ENCODE measurements around the gene CLNS1A.
"Not testable (repeated sequence)": the region's sequence is repeated elsewhere in the genome, so short reads cannot be mapped to it uniquely, and the experiment has no call there.

Gene CLNS1A

GRCh38 chr11:77593883-77594282 is 43.7 kb downstream of the CLNS1A start:
- Mint-ChIP-seq H3K4me3 (no peak overlapping the region), H3K27me3 (no peaks in the 10 kb centered on the region), H3K4me1 (peaks cover 14% of the 10 kb centered on the region), H3K27ac (no peak overlapping the region), H3K9me3 (no peaks in the 10 kb centered on the region), H3K36me3 (ENCODE audit: low read depth) (no peaks in the 10 kb centered on the region)
- DNase-seq (no peak), ATAC-seq (no peak)

GRCh38 chr11:77592727-77593126 is 44.9 kb downstream of the CLNS1A start:
- Mint-ChIP-seq H3K4me3 (no peak overlapping the region), H3K4me1 (peaks cover 17% of the 10 kb centered on the region), H3K27ac (no peak overlapping the region), H3K36me3 (ENCODE audit: low read depth) (no peaks in the 10 kb centered on the region), H3K27me3 (no peaks in the 10 kb centered on the region), H3K9me3 (no peaks in the 10 kb centered on the region)
- ATAC-seq (no peak), DNase-seq (no peak)

GRCh38 chr11:77590194-77590782 is 47.3 kb downstream of the CLNS1A start:
- Mint-ChIP-seq H3K27me3 (peaks cover 8% of the 10 kb centered on the region), H3K27ac (no peak overlapping the region), H3K9me3 (no peaks in the 10 kb centered on the region), H3K36me3 (ENCODE audit: low read depth) (no peaks in the 10 kb centered on the region), H3K4me1 (peaks cover 17% of the 10 kb centered on the region), H3K4me3 (peak overlapping the region; percentile 79)
- DNase-seq (no peak), ATAC-seq (peak; percentile 40)

GRCh38 chr11:77589521-77590193 is 47.9 kb downstream of the CLNS1A start, which contains the start of gene AQP11:
Gene AQP11, plus strand, starts transcription at chr11:77589953. Its CDS starts 40 bp downstream, at chr11:77589993.
- Mint-ChIP-seq H3K27ac (peak within 1 kb of the TSS; percentile 39), H3K4me1 (peaks cover 17% of the 10 kb centered on the region), H3K9me3 (no peaks in the 10 kb centered on the region), H3K36me3 (ENCODE audit: low read depth) (no peaks in the 10 kb centered on the region), H3K4me3 (peak within 1 kb of the TSS; percentile 82), H3K27me3 (peaks cover 9% of the 10 kb centered on the region)
- ATAC-seq (peak; percentile 86), DNase-seq (peak; percentile 76)

GRCh38 chr11:77589181-77589520 is 48.4 kb downstream of the CLNS1A start:
- Mint-ChIP-seq H3K4me3 (peak overlapping the region; percentile 82), H3K9me3 (no peaks in the 10 kb centered on the region), H3K36me3 (ENCODE audit: low read depth) (no peaks in the 10 kb centered on the region), H3K27ac (peak overlapping the region; percentile 39), H3K27me3 (peaks cover 9% of the 10 kb centered on the region), H3K4me1 (peaks cover 17% of the 10 kb centered on the region)
- ATAC-seq (no peak), DNase-seq (no peak)

- Mint-ChIP-seq H3K27me3 (peaks cover 7% of the 10 kb centered on the region), H3K9me3 (peaks cover 21% of the 10 kb centered on the region), H3K36me3 (ENCODE audit: low read depth) (peaks cover 7% of the 10 kb centered on the region), H3K4me1 (no peaks in the 10 kb centered on the region), H3K27ac (no peak overlapping the region), H3K4me3 (no peak overlapping the region)
- DNase-seq = no peak
- no peak for ATAC-seq
Observed at GRCh38 chr11:77580712-77581337, 56.8 kb downstream of the CLNS1A start.

- not testable (repeated sequence) for ATAC-seq; H3K27me3 Mint-ChIP-seq; H3K4me1 Mint-ChIP-seq; H3K4me3 Mint-ChIP-seq; H3K27ac Mint-ChIP-seq; H3K36me3 Mint-ChIP-seq (ENCODE audit: low read depth); H3K9me3 Mint-ChIP-seq; DNase-seq
Observed at GRCh38 chr11:77575428-77575827, 62.2 kb downstream of the CLNS1A start.

GRCh38 chr11:77570896-77571295 is 66.7 kb downstream of the CLNS1A start:
- not testable (repeated sequence) for ATAC-seq; H3K4me3 Mint-ChIP-seq; H3K9me3 Mint-ChIP-seq; H3K4me1 Mint-ChIP-seq; H3K27me3 Mint-ChIP-seq; H3K36me3 Mint-ChIP-seq (ENCODE audit: low read depth); DNase-seq; H3K27ac Mint-ChIP-seq

- no peak for ATAC-seq
- H3K36me3 Mint-ChIP-seq (ENCODE audit: low read depth) = peaks cover 4% of the 10 kb centered on the region
- H3K27me3 Mint-ChIP-seq = peaks cover 4% of the 10 kb centered on the region
Observed at GRCh38 chr11:77569676-77570070, 67.9 kb downstream of the CLNS1A start.

GRCh38 chr11:77568916-77569675 is 68.5 kb downstream of the CLNS1A start:
- H3K27me3 Mint-ChIP-seq = peaks cover 4% of the 10 kb centered on the region
- no peak overlapping the region for H3K27ac Mint-ChIP-seq
- no peak overlapping the region for H3K4me3 Mint-ChIP-seq
- peaks cover 9% of the 10 kb centered on the region for H3K9me3 Mint-ChIP-seq
- DNase-seq (no peak), ATAC-seq (no peak)
- H3K4me1 Mint-ChIP-seq = no peaks in the 10 kb centered on the region
- peaks cover 4% of the 10 kb centered on the region for H3K36me3 Mint-ChIP-seq (ENCODE audit: low read depth)

More at GRCh38 chr11:77569676-77570070, 67.9 kb downstream of the CLNS1A start:
- Mint-ChIP-seq H3K4me1 (no peaks in the 10 kb centered on the region), H3K9me3 (peaks cover 5% of the 10 kb centered on the region), H3K27ac (no peak overlapping the region), H3K4me3 (no peak overlapping the region)
- no peak for DNase-seq

- Mint-ChIP-seq H3K36me3 (ENCODE audit: low read depth) (peaks cover 4% of the 10 kb centered on the region), H3K4me1 (no peaks in the 10 kb centered on the region), H3K4me3 (no peak overlapping the region), H3K27me3 (peaks cover 4% of the 10 kb centered on the region), H3K9me3 (peaks cover 12% of the 10 kb centered on the region), H3K27ac (no peak overlapping the region)
- ATAC-seq (no peak), DNase-seq (no peak)
Observed at GRCh38 chr11:77568306-77568705, 69.3 kb downstream of the CLNS1A start.

Data from activated naive CD8-positive, alpha-beta T cell treated with anti-CD3 and anti-CD28 coated beads, Interleukin-2, amount 50 U/mL, for 24 hours (primary cell).